HepG2 (cell line): ENCODE measurements around the gene SRC. TPM values are rescaled to one million over a fixed set of nuclear protein-coding genes. Genes with fewer than 3 reads are reported as not detected.

Experiments
- ARHGAP35 ChIP-seq: sonication (generic); formaldehyde crosslinking; IDR thresholded peaks from 2 replicates; pipeline ENCODE4 v1.9.0; 2022; ENCODE audit warnings: mild to moderate bottlenecking, inconsistent platforms, moderate library complexity, missing genetic modification reagents, borderline replicate concordance
- ATM ChIP-seq: fragments of 450-650 bp; IDR thresholded peaks from 2 replicates; pipeline ENCODE4 v1.7.1; 2017; ENCODE audit warnings: mild to moderate bottlenecking, borderline replicate concordance
- DMAP1 ChIP-seq: IDR thresholded peaks from 2 replicates; pipeline ENCODE4 v1.6.1; 2016
- ESRRA ChIP-seq: sonication (generic); formaldehyde crosslinking; IDR thresholded peaks from 2 replicates; pipeline ENCODE4 v1.5.1; 2020; ENCODE audit warnings: mild to moderate bottlenecking, low read depth, missing genetic modification reagents
- FOXA3 ChIP-seq: IDR thresholded peaks from 2 replicates; pipeline ENCODE4 v1.6.1; 2016; ENCODE audit warnings: missing genetic modification reagents, missing compliant biosample characterization
- FOXP4 ChIP-seq: sonication (generic); formaldehyde crosslinking; IDR thresholded peaks from 2 replicates; pipeline ENCODE4 v1.4.0; 2020; ENCODE audit warnings: missing genetic modification reagents
- ISX ChIP-seq: sonication (generic); formaldehyde crosslinking; conservative IDR thresholded peaks from 2 replicates; pipeline ENCODE4 v1.5.0; 2020; ENCODE audit warnings: missing genetic modification reagents
- JUN ChIP-seq: sonication (generic); formaldehyde crosslinking; IDR thresholded peaks from 2 replicates; pipeline ENCODE4 v1.4.0; 2020; ENCODE audit warnings: mild to moderate bottlenecking, missing genetic modification reagents
- MEIS2 ChIP-seq: sonication (generic); formaldehyde crosslinking; IDR thresholded peaks from 2 replicates; pipeline ENCODE4 v1.9.0; 2021; ENCODE audit warnings: mild to moderate bottlenecking, missing genetic modification reagents
- MNT ChIP-seq: fragments of 450-650 bp; IDR thresholded peaks from 2 replicates; pipeline ENCODE4 v1.6.1; 2016
- SMARCE1 ChIP-seq: fragments of 450-650 bp; IDR thresholded peaks from 2 replicates; pipeline ENCODE4 v1.6.1; 2017; ENCODE audit warnings: borderline replicate concordance
- SP140L ChIP-seq: sonication (generic); formaldehyde crosslinking; IDR thresholded peaks from 2 replicates; pipeline ENCODE4 v1.4.0; 2020; ENCODE audit warnings: missing genetic modification reagents, borderline replicate concordance
- SPEN ChIP-seq: sonication (generic); formaldehyde crosslinking; IDR thresholded peaks from 2 replicates; pipeline ENCODE4 v1.5.1; 2020; ENCODE audit warnings: low read depth, mild to moderate bottlenecking, missing genetic modification reagents
- STAG1 ChIP-seq: sonication (generic); formaldehyde crosslinking; IDR thresholded peaks from 2 replicates; pipeline ENCODE4 v1.4.0; 2020; ENCODE audit warnings: missing genetic modification reagents
- ZBTB4 ChIP-seq: sonication (generic); formaldehyde crosslinking; IDR thresholded peaks from 2 replicates; pipeline ENCODE4 v1.4.0; 2020; ENCODE audit warnings: missing genetic modification reagents, mild to moderate bottlenecking, borderline replicate concordance
- ZC3H13 ChIP-seq: sonication (generic); formaldehyde crosslinking; IDR thresholded peaks from 2 replicates; pipeline ENCODE4 v1.8.1; 2023; ENCODE audit warnings: mild to moderate bottlenecking, missing genetic modification reagents, moderate library complexity
- ZKSCAN1 ChIP-seq: fragments of 150-350 bp; IDR thresholded peaks from 2 replicates; pipeline ENCODE4 v1.6.1; 2014; ENCODE audit warnings: low read length
- ZNF264 ChIP-seq: sonication (generic); formaldehyde crosslinking; IDR thresholded peaks from 2 replicates; pipeline ENCODE4 v1.4.0; 2020; ENCODE audit warnings: missing genetic modification reagents
- ZNF333 ChIP-seq: sonication (generic); formaldehyde crosslinking; IDR thresholded peaks from 2 replicates; pipeline ENCODE4 v1.4.0; 2020; ENCODE audit warnings: mild to moderate bottlenecking, missing genetic modification reagents, borderline replicate concordance
- ZNF569 ChIP-seq: sonication (generic); formaldehyde crosslinking; IDR thresholded peaks from 2 replicates; pipeline ENCODE4 v1.5.0; 2020; ENCODE audit warnings: mild to moderate bottlenecking, missing genetic modification reagents, moderate library complexity, borderline replicate concordance
- ZNF737 ChIP-seq: sonication (generic); formaldehyde crosslinking; IDR thresholded peaks from 2 replicates; pipeline ENCODE4 v1.5.0; 2020; ENCODE audit warnings: missing genetic modification reagents, mild to moderate bottlenecking, borderline replicate concordance
- ZNF850 ChIP-seq: sonication (generic); formaldehyde crosslinking; conservative IDR thresholded peaks from 2 replicates; pipeline ENCODE4 v1.9.0; 2021; ENCODE audit warnings: mild to moderate bottlenecking, missing genetic modification reagents
- polyA plus RNA-seq, 8 experiments: library from polyadenylated mRNA; depleted of rRNA in 3 of 8; stranded (reverse) in 7 of 8; unstranded in 1 of 8; fragments of >200 nt; fragmentation: Illumina TruSeq in 4 of 8; extraction: Trizol in 4 of 8; gene quantifications; 2 replicates each; pipeline versions ENCODE4 v1.2.1 to v1.2.3, GENCODE V29; 2011 to 2016; ENCODE audit warnings: low read depth in 4 of 8, missing spikeins in 1 of 8, mixed read lengths in 1 of 8; ENCODE audit not compliant: insufficient read depth in 1 of 8
- total RNA-seq, 5 experiments: library from RNA; depleted of rRNA; stranded (reverse); fragments of >200 nt; fragmentation: Illumina TruSeq; extraction: Trizol; gene quantifications; 2 replicates each; pipeline ENCODE4 v1.2.3, GENCODE V29; 2016; ENCODE audit warnings: low read depth in 1 of 5

SRC gene
- total and polyA plus RNA-seq, 2 of the 13 experiments (the other 11 are each of a cell fraction or from before 2014, with no cell fraction given): 54.7 to 192 TPM

DNA sequence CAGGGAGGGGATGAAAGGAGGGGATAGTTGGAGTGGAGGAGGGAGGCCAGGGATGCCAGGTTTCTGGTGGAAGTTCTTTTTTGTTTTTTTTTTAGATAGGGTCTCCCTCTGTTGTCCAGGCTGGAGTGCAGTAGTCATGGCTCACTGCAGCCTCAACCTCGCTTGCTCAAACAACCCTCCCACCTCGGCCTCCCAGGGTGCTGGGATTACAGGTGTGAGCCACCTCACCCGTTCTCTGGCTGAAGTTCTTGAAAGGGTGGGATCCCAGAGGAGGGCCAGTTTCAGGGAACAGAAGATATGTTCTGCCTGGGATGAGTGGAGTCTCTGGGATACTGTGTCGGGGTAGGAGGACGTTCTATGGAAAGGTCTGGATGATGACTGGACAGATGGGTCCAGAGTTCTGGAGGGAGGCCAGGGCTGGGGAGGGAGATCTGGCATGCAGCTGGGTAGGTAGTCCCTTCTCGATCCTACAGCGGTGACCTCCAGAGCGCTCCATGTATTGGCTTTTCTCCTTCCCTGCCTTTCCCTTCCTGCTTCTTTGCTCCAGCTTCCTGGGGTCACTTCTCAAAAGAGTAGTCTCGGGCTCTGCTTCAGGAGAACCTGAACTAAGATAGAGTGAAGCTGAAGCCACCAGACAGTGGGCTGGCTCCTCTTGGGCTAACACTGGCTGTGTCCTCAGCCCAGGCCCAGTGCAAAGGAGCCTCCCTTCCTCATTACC lies 12.7 kb upstream of the SRC start (continued):
- TF ChIP-seq MNT: no peak
- TF ChIP-seq ARHGAP35 (CRISPR knock-in tag): no peak
- no peak for TF ChIP-seq ESRRA (CRISPR knock-in tag)
- TF ChIP-seq ZKSCAN1: no peak
- no peak for TF ChIP-seq ZNF737 (CRISPR knock-in tag)
- TF ChIP-seq SPEN (CRISPR knock-in tag): no peak
- TF ChIP-seq SMARCE1: no peak
- no peak for TF ChIP-seq ZNF569
- peak; percentile 45; the same call in 1 of the 2 replicates for TF ChIP-seq ZNF333 (CRISPR knock-in tag)
- TF ChIP-seq DMAP1 (CRISPR knock-in tag): no peak
- no peak for TF ChIP-seq ZNF850
- no peak for TF ChIP-seq ZC3H13 (CRISPR knock-in tag)
- TF ChIP-seq FOXA3: no peak
- no peak; the same call in 1 of the 2 replicates for TF ChIP-seq FOXP4
- TF ChIP-seq SP140L (CRISPR knock-in tag): no peak
- TF ChIP-seq ZBTB4: no peak
- TF ChIP-seq ATM: no peak
- no peak for TF ChIP-seq JUN (CRISPR knock-in tag)
- no peak for TF ChIP-seq ISX (CRISPR knock-in tag)
- no peak for TF ChIP-seq ZNF264
- TF ChIP-seq MEIS2: no peak
- TF ChIP-seq STAG1 (CRISPR knock-in tag): no peak
